SH-SY5Y (cell line): ENCODE measurements around the gene RIOX2.

Source experiments
- GATA2 ChIP-seq: IDR thresholded peaks from 2 replicates; pipeline ENCODE4 v1.6.1; 2011; ENCODE audit warnings: mild to moderate bottlenecking, low read depth, low read length
- GATA3 ChIP-seq: IDR thresholded peaks from 2 replicates; pipeline ENCODE4 v1.6.1; 2011; ENCODE audit warnings: low read depth, mild to moderate bottlenecking, low read length, moderate library complexity

GRCh38 chr3:97983933-97984491, 11.8 kb upstream of the RIOX2 start:
- TF ChIP-seq GATA2 = no peak
- no peak for TF ChIP-seq GATA3
